Keratinocyte (primary cell): ENCODE results near the gene THBD.

Experiments
- EZH2 ChIP-seq: IDR thresholded peaks from one replicate; pipeline ENCODE4 v1.6.1; 2012; ENCODE audit warnings: inconsistent platforms, mild to moderate bottlenecking, low read length, moderate library complexity
- TF ChIP-seq, protein P1 (sequence below), 3 experiments: IDR thresholded peaks in 1 of 3; conservative IDR thresholded peaks in 1 of 3; optimal IDR thresholded peaks in 1 of 3; 2 replicates in 2 of 3; 3 replicates in 1 of 3; pipeline versions ENCODE3 to v1.5.1; 2011; ENCODE audit warnings: low read length in 3 of 3, mild to moderate bottlenecking in 3 of 3, moderate library complexity in 2 of 3, control low read depth in 1 of 3, inconsistent platforms in 1 of 3; ENCODE audit not compliant: insufficient read depth in 2 of 3; ENCODE audit errors: extremely low read depth in 1 of 3

GRCh38 chr20:23094213-23094896 is 44.9 kb upstream of the THBD start:
- TF ChIP-seq, protein P1, sequence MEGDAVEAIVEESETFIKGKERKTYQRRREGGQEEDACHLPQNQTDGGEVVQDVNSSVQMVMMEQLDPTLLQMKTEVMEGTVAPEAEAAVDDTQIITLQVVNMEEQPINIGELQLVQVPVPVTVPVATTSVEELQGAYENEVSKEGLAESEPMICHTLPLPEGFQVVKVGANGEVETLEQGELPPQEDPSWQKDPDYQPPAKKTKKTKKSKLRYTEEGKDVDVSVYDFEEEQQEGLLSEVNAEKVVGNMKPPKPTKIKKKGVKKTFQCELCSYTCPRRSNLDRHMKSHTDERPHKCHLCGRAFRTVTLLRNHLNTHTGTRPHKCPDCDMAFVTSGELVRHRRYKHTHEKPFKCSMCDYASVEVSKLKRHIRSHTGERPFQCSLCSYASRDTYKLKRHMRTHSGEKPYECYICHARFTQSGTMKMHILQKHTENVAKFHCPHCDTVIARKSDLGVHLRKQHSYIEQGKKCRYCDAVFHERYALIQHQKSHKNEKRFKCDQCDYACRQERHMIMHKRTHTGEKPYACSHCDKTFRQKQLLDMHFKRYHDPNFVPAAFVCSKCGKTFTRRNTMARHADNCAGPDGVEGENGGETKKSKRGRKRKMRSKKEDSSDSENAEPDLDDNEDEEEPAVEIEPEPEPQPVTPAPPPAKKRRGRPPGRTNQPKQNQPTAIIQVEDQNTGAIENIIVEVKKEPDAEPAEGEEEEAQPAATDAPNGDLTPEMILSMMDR (optimal IDR thresholded peaks at IDR 0.05 in 1 of 3, IDR thresholded peaks at IDR 0.05 in 1 of 3, conservative IDR thresholded peaks at IDR 0.05 in 1 of 3; ENCODE audit: extremely low read depth in 1 of 3, insufficient read depth in 2 of 3, low read length in 3 of 3) = no peak
- no peak for TF ChIP-seq EZH2
